ENCODE measurements around the gene SCD. TPM values are rescaled to one million over a fixed set of nuclear protein-coding genes. Genes with fewer than 3 reads are reported as not detected.
"Not testable (repeated sequence)": the region's sequence is repeated elsewhere in the genome, so short reads cannot be mapped to it uniquely, and the experiment has no call there.

SCD gene
- total RNA-seq, 2 donors from 2014 or later: 197 to 969 TPM

DNA sequence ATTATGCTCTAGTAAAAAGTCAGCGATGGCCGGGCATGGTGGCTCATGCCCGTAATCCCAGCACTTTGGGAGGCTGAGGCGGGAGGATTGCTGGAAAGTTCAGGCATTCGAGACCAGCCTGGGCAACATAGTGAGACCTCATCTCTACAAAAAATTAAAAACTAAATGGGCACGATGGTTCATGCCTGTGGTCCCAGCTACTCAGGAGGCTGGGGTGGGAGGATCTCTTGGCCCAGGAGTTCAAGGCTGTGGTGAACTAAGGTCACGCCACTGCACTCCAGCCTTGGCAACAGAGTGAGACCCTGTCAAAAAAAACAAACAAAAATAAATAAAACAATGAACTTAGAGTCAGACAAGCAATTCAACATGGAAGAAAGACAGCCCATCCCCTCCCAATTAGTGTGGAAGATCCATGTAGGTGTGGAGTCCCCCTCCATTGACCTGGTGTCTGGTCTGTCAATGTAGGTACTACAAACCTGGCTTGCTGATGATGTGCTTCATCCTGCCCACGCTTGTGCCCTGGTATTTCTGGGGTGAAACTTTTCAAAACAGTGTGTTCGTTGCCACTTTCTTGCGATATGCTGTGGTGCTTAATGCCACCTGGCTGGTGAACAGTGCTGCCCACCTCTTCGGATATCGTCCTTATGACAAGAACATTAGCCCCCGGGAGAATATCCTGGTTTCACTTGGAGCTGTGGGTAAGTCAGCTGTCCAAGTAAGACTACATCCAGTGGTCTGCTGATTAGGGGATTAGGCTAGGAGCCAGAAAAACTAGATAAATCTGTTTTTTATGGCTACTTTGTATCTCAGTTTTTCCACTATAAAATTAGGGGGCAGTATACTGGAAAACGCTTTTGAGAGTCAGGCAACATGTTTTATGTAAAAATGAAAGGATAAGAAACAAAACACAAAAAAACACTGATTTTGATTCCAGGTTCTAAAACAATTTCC is 9.3 kb downstream of the SCD start:
- DNase-seq: no peak
- intact Hi-C loops (cut with DNase I): no loop called here
- ATAC-seq: no peak

GRCh38 chr10:100357059-100357858 is 10.2 kb downstream of the SCD start:
- intact Hi-C loops (cut with DNase I): no loop called here
- ATAC-seq: no peak
- DNase-seq: no peak

DNA sequence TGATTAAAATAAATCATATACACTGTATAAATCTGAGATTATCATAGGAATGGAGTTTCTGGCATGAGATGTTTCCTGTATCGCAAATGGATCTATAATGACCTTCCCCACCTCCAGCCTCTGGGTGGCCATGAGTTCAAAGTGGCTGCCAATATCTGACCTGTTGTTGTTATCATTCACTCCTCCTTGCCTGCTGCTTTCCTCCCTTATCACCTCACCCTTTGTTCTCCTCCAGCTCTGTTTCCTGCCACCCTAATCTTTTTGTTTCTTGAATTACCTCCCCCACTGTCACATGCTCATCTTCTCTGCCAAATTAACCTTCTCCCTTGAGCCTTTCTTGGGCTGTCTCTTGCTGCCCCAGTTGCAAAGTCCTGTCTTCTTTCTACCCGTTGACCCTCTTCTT is 12.0 kb downstream of the SCD start:
- no peak for DNase-seq
- peak in 1 of 2 donors; percentile 8 for ATAC-seq
- intact Hi-C loops (cut with DNase I): no loop called here

DNA sequence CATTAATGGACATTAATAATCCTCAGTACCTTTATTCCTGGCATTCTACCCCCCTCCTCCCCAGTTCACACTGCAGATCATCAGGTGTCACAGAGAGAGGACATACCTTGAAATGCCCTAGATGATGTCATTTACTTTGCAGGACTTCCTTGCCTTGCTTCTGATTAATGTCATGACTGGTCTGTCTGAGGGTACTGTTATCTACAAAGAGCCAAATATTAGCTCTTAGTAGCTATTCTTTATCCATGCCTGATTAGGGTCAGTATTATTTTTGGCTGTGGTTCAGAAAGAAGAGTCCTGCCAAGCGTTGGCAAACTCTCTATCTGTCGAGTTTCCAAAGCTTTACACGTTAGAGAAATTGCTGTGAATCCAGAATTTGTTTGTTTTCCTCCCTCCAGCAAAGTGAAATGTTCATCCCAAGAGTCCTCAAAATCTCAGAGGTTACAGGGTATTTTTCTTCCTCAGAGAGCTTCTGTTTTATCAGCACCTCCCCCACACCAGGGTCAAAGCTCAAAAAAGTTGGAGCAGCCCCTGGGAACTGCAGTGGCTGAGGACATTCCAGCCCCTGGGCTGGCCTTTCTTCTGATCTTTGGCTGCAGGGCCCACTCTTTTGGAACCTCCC is 12.6 kb downstream of the SCD start:
- intact Hi-C loops (cut with DNase I): no loop called here
- ATAC-seq (peak; percentile 14 to 63), DNase-seq (peak; percentile 42)

DNA sequence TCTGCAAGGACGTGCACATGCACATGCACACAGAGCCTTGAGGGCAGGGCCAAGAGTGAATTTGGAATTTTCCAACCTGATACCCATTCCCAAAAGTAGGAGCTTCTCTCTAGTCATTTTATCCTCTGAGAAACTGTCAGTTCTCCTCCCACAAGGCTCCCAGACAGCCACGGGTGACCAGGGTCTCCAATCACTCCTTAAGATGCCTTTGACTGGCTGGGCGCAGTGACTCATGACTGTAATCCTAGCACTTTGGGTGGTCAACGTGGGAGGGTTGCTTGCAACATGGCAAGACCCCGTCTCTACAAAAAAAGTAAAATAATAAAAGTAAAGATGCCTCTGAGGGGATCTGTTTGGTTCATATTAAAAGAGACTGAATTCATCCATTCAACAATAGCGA is 13.2 kb downstream of the SCD start:
- peak in 1 of 2 donors; percentile 2 for ATAC-seq
- DNase-seq: no peak
- intact Hi-C loops (cut with DNase I): no loop called here

DNA sequence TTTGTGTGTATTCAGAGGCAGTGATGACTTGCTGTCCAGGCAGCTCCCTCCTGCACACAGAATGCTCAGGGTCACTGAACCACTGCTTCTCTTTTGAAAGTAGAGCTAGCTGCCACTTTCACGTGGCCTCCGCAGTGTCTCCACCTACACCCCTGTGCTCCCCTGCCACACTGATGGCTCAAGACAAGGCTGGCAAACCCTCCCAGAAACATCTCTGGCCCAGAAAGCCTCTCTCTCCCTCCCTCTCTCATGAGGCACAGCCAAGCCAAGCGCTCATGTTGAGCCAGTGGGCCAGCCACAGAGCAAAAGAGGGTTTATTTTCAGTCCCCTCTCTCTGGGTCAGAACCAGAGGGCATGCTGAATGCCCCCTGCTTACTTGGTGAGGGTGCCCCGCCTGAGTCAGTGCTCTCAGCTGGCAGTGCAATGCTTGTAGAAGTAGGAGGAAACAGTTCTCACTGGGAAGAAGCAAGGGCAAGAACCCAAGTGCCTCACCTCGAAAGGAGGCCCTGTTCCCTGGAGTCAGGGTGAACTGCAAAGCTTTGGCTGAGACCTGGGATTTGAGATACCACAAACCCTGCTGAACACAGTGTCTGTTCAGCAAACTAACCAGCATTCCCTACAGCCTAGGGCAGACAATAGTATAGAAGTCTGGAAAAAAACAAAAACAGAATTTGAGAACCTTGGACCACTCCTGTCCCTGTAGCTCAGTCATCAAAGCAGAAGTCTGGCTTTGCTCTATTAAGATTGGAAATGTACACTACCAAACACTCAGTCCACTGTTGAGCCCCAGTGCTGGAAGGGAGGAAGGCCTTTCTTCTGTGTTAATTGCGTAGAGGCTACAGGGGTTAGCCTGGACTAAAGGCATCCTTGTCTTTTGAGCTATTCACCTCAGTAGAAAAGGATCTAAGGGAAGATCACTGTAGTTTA is 15.8 kb downstream of the SCD start:
- no peak for DNase-seq
- ATAC-seq: peak in 1 of 2 donors; percentile 46
- intact Hi-C loops (cut with DNase I): no loop called here

- intact Hi-C loops (cut with DNase I): no loop called here
- no peak for ATAC-seq
- DNase-seq: no peak
Observed at GRCh38 chr10:100364175-100364574, 17.1 kb downstream of the SCD start.

DNA sequence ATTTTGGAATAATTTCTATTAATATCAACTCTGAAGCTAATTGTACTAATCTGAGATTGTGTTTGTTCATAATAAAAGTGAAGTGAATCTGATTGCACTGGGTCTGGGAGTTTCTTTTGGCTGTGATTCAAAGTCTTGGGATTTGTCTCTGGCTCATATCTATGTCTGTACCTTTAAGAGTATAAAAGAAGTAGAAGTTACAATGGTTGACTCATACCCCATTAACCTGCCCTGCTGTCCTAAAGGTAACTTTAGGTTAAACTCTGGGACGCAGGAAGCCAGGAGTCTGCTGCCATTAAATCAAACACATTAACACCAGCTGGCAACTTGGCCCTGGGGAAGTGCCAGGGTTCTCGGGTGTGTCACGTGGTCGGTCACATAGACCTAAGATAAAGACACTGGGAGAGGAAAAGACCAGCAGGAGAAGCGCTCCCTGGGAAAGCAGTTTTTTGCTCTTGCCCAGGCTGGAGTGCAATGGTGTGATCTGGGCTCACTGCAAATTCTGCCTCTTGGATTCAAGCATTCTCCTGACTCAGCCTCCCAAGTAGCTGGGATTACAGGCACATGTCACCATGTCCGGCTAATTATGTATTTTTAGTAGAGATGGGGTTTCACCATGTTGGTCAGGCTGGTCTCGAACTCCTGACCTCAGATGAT is 17.8 kb downstream of the SCD start:
- DNase-seq (peak; percentile 80), ATAC-seq (peak; percentile 72 to 89)
- intact Hi-C loops (cut with DNase I): no loop called here

DNA sequence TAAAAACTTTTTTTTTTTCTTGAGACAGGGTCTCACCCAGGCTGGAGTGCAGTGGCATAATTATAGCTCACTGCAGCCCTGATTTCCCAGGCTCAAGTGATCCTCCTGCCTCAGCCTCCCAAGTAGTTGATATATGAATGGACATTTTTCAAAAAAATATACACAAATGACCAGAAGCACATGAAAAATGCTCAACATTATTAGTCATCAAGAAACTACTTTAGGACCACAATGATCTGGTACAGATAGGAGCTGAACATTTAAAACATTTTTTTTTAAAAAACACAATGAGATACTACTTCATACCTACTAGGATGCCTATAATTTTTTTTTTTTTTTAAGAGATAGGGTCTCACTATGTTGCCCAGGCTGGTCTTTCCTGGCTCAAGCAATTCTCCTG is 21.7 kb downstream of the SCD start:
- intact Hi-C loops (cut with DNase I): no loop called here
- no peak for DNase-seq
- no peak for ATAC-seq

DNA sequence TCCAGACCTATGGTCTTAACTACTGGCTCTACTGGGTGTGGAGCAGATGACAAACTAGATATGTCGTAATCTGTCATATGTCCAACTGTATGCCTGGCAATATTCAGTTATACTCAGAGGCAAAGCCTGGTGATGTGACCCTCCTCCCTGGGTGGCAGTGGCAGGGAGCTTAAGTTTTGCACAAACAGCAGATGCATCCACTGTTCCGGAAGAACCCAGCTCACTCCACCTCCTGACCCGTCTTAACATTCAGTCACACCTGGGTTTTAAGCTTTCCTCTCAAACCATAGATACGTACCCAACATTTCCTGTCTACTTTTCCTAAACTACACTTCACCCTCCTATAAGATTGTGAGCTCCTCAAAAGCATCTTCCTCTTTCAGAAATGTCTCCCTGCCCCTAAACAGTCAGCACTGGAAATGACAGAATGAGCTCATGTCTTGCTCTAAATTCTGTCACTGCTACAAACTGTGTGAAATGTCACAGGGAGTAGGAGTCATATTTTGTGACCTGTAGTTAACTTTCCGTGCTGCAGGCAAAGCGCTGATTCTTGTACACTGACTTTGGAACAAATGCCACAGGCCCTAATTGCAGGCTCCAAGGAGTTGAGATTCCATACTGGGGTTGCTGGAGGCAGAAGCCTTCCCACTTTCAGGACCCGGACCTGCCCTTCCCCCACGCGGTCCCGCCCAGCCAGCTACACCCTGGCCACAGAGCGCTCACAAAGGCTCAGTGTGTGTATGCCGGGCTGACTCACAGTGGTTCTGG is 23.9 kb downstream of the SCD start:
- peak; percentile 46 to 75 for ATAC-seq
- intact Hi-C loops (cut with DNase I): no loop called here
- peak; percentile 88 for DNase-seq

DNA sequence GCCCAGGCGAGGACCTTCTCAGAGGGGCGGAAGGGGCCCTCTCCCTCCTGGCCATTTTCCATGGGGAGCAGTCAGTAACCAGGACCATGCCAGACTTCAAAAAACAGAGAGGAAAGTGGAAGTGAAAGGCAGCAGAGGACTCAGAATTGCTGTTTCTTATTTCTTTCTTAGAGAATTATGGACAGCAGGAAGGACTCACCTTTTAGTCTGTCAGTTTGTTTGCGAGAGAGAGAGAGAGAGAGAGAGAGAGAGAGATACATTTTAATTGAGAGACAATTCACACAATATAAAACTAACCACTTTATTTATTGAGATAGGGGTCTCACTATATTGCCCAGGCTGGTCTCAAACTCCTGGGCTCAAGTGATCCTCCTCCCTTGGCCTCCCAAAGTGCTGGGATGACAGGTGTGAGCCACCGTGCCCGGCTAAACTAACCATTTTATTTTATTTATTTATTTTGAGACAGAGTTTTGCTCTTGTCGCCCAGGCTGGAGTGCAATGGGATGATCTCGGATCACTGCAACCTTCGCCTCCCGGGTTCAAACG is 24.5 kb downstream of the SCD start:
- intact Hi-C loops (cut with DNase I): no loop called here
- no peak for ATAC-seq
- DNase-seq: no peak

GRCh38 chr10:100372415-100373297 is 25.6 kb downstream of the SCD start:
- DNase-seq: no peak
- intact Hi-C loops (cut with DNase I): no loop called here
- ATAC-seq: no peak

DNA sequence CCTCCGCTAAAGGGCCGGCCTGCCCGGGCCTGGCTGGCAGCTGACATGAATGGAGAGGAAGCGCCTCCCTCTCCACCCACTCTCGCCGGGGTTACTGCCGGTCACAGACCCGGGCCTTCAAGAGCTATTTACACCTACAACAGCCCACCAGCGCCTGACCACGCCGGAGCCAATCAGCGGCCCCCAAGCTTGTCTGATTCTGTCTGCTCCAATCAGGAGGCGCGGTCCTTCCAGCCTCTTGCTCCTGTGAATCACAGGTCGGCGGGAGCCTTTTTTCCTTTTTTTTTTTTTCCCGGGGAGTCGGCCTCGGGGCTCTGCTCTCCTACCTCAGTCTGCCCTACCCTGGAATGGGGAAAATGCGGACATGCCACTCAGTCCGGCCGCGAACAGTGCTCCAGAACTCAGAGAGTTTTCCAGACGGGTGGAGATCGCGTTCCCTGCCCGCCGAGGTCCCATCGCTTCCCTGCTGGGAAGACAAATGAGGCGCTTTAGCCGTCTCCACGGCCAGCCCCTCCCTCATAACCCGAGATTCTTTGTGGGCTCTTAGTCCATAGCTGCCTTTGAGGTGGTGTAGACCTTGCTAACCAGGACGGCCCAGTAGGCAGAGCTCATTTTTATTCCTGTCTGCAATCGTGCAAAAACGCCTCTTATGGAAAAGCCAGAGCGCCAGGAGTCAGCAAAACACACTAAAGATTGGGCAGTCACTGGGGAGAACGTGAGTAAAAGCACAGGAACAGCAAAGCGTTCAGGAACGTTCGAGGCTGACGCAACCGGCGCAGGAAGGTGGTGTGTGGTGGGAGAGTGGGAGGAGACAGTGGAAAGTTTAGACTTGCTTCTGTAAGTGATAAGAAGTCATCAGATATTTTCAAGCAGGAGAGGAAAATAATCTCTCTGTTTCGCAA is 26.5 kb downstream of the SCD start:
- ATAC-seq: peak; percentile 96 to 97
- peak; percentile 98 for DNase-seq
- intact Hi-C loops (cut with DNase I): no loop called here

DNA sequence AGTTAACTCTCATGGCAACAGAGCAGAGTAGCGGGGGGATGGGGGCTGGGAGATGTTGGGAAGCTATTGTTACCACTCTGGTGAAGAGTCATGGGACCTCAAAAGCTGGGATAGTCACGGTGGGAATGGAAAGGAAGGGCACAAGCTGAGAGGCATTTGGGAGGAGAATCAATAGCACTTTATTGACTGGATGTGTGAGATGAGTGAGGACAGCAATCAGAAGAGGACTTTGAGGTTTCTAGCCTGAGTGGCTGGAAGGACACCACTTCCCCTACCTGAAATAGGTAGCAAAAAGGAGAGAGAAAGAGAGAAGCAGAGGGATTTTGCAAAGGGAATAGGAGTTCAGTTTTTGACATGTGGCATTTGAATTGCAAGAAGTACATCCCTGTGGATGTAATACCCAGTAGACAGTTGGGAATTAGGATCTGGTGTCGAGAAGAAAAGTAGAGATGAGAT is 27.2 kb downstream of the SCD start:
- intact Hi-C loops (cut with DNase I): no loop called here
- DNase-seq (no peak), ATAC-seq (no peak)

- DNase-seq; intact Hi-C loops (cut with DNase I); ATAC-seq: not testable (repeated sequence)
Observed at GRCh38 chr10:100374677-100375353, 27.8 kb downstream of the SCD start.

Data from left cardiac atrium (tissue), 4 donors.